NCI-H146 treated with DMSO at 0.1 percent for 48 hours (cell line): ENCODE data around the gene NOL8.

Experiments used
- DNase-seq: peaks from one replicate; lab custom pipeline; 2025; ENCODE audit not compliant: unreplicated experiment; lab: John Stamatoyannopoulos, UW

Gene NOL8

DNA sequence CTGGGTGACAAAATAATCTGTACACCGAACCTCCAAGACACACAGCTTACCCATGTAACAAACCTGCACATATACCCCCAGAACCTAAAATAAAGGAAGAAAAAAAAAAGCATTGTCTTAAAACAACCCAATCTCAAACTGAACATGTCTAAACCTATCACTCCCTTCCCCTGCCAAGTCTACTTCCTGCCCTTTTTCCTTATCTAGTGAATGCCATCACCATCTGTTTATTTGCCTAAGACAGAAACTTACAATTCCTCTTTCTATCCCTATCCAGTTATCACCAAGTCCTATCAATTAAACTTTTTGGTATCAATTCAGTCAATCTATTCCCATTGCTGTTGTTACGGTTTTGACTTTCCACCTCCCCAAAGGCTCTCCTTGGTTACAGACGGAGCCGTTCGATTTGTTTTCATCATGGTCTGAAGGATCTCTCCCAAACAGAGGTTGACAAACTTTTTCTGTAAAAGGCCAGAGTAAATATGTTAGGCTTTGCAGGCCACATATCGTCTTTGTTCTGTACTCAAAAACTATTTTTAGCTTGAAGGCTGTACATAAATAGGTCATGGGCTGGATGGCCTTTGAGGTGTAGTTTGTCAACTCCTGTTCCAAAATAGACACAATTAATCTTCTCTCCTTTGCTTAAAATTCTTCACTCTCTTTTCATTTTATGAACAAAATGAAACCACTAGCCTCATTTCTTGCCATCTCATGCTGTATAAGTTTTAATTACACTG lies 12.1 kb downstream of the NOL8 start:
- no peak for DNase-seq

GRCh38 chr9:92310562-92310961 lies 14.6 kb downstream of the NOL8 start:
- DNase-seq = no peak

GRCh38 chr9:92308893-92309292 lies 16.3 kb downstream of the NOL8 start:
- DNase-seq = no peak

- DNase-seq = no peak
Observed at GRCh38 chr9:92300936-92301335, 24.2 kb downstream of the NOL8 start.

DNA sequence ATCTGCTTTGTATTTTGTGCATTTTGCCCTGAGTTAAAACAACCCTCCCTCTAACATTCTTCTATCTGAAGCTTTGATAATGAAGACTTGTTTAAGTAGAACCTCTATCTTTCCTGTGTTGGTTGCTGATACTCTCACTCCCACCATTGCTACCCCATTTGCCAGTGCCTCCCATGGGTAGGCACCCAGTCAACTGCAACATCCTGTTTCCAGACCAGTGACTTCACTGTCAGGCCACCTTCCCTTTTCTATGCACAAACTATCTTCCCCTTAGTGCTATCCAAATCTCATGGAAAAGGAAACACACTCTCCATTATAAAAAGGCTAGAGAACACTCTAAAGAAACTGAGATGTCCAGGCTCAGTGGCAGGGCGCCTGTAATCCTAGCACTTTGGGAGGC lies 26.0 kb downstream of the NOL8 start:
- DNase-seq = no peak

- DNase-seq = no peak
Observed at GRCh38 chr9:92298036-92298435, 27.1 kb downstream of the NOL8 start.

DNA sequence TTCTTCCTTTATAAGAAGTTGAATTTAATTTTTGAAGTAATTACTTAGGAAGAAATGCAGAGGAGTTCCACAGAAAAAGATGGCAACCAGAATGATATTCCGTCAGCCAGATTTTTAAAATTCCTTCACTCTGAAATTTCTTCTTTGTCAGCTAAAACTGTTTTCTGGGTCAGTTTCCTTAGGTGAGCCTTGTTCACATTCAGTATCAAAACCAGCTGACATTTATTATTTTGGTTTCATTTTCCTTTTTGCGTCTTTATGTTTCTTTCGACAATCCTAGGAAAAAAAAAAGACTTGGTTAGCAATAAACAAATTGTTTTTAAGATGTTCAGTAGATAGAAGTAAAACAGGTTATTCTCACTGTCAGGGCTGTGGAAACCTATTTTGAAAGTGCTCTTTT lies 27.5 kb downstream of the NOL8 start:
- no peak for DNase-seq

- no peak for DNase-seq
Observed at GRCh38 chr9:92295827-92296258, 29.3 kb downstream of the NOL8 start.

- no peak for DNase-seq
Observed at GRCh38 chr9:92295240-92295790, 29.8 kb downstream of the NOL8 start.

DNA sequence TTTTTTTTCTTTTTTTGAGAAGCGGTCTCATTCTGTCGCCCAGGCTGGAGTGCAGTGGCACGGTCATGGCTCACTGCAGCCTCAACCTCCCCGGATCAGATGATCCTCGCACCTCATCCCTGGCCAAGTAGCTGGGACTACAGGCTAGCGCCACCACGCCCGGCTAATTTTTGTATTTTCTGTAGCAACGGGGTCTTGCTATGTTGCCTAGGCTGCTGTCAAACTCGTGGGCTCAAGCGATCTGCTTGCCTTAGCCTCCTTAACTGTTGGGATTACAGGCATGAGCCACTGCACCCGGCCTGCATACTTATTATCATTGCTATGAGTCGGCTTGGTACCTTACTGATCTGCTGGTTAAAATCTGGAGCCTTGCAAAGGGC lies 30.9 kb downstream of the NOL8 start:
- DNase-seq = no peak

- peak; percentile 84 for DNase-seq
Observed at GRCh38 chr9:92293452-92294296, 31.5 kb downstream of the NOL8 start, which contains the start of gene IARS1. IARS1 (minus strand) TSS chr9:92293697; CDS start chr9:92289419, 4,278 bp downstream.

- no peak for DNase-seq
Observed at GRCh38 chr9:92293075-92293354, 32.1 kb downstream of the NOL8 start.

GRCh38 chr9:92292338-92293074 lies 32.6 kb downstream of the NOL8 start:
- no peak for DNase-seq

- DNase-seq = no peak
Observed at GRCh38 chr9:92291577-92291976, 33.6 kb downstream of the NOL8 start.

DNA sequence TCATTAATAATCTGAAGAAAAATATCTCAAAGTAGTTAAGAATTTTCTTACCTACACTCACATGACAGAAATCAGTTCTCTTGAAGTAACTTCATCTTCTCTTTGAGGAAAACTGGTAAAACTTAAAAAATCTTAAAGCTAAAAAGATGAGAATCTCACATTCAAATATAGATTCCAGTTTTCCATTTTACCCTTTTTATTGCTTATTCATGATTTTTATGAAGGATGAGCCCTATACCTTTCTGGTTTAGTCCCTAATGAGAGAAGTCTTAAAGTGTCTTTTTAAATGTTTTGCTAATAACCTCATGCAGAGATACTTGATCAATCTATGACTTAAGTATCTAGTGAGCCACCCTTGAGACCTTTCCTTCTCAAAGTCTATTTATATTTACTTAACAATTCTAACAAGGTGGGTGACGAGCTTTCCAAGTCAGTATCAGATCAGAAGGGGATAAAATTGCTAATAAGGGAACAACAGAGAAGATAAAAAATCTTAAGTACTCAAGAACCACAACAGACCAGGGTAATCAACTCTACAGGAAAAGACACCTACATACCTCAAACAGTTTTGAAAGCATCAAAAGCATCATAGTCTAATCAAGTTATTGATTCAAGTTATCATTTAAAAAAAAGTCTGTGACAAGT lies 34.2 kb downstream of the NOL8 start:
- no peak for DNase-seq

GRCh38 chr9:92289708-92290390 lies 35.3 kb downstream of the NOL8 start:
- no peak for DNase-seq

GRCh38 chr9:92279302-92279701 lies 45.8 kb downstream of the NOL8 start:
- no peak for DNase-seq

DNA sequence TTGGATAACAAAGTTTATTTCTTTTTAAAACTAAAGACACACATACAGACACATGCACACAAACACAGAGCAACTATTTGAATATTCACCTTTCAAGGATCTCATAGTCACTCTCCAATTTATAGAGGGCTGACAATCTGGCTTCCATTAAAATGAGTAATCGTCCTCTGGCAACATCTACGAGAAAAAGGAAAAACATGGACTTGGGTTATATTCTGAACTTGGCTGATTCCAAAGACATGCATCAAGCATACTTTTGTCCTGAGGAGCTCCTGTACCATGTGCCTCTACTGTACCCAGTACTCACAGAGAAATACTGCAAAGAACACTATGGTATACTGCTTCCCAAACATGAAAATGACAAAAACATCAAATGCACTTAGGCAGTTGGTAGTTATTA lies 47.0 kb downstream of the NOL8 start:
- no peak for DNase-seq

DNA sequence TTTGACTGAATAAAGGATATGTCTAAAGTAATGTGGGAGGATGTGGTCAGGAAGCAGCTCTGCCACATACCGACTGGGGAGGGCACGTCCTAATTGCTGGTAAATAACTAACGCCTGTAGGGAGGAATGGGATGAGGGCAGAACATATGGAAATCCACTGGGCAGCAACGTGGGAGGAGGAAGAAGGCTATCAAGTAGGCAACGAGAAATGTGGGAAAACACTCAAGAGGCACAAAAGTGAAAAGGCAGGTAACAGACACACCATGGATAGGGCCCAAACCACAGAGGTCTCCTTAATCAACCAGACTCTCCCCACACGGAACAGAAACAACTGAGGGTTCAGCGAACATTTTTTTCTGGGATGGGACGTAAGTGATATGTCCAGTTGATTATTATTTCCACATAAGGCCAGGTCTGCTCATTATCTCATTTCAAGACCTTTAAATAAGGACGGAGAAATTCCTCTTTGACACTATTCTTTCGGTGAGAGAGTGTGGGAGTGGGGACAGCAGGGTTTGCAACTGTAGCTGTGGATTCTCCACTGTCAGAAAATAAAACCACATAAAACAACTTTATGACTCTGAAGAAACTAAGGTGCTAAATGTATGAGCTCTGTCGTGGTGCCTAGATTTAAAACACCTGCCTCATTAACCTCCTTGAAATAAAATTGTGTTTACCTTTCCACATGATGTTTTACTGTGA lies 48.7 kb downstream of the NOL8 start:
- no peak for DNase-seq

GRCh38 chr9:92275541-92275940 lies 49.6 kb downstream of the NOL8 start:
- DNase-seq = no peak
